HT-29 (cell line): ENCODE data around the gene ZNF592. TPM values are rescaled to one million over a fixed set of nuclear protein-coding genes. Genes with fewer than 3 reads are reported as not detected.
A peak's percentile ranks its signal among the peaks of the same experiment; 100 is the strongest.

Source experiments
- DNase-seq: peaks from one replicate; pipeline ENCODE4 v3.0.0-alpha.2; 2015; ENCODE audit warnings: low spot score
- total RNA-seq: library from RNA; depleted of rRNA; stranded (reverse); fragments of >200 nt; shearing (Covaris generic); gene quantifications from 2 replicates; pipeline ENCODE4 v1.2.3, GENCODE V29; 2014

The ZNF592 gene
- total RNA-seq, 1 experiment from 2014 or later, result 27.5 TPM

GRCh38 chr15:84828086-84828908 lies 79.9 kb downstream of the ZNF592 start:
- no peak for DNase-seq

- DNase-seq, result no peak
Measured at GRCh38 chr15:84829428-84829827, 81.0 kb downstream of the ZNF592 start.

GRCh38 chr15:84830036-84830435 lies 81.6 kb downstream of the ZNF592 start:
- DNase-seq, result no peak

- DNase-seq, result no peak
Measured at GRCh38 chr15:84831028-84831427, 82.6 kb downstream of the ZNF592 start.

GRCh38 chr15:84831613-84832012 lies 83.2 kb downstream of the ZNF592 start:
- no peak for DNase-seq

GRCh38 chr15:84832448-84833040 lies 84.2 kb downstream of the ZNF592 start:
- DNase-seq, result no peak

GRCh38 chr15:84833447-84834228 lies 85.2 kb downstream of the ZNF592 start:
- no peak for DNase-seq

GRCh38 chr15:84834229-84834955 lies 86.0 kb downstream of the ZNF592 start:
- no peak for DNase-seq

- DNase-seq, result no peak
Measured at GRCh38 chr15:84834969-84835368, 86.6 kb downstream of the ZNF592 start.

GRCh38 chr15:84835661-84836337 lies 87.4 kb downstream of the ZNF592 start:
- DNase-seq, result no peak

- no peak for DNase-seq
Measured at GRCh38 chr15:84836844-84837243, 88.5 kb downstream of the ZNF592 start.

GRCh38 chr15:84839714-84840113 lies 91.3 kb downstream of the ZNF592 start:
- no peak for DNase-seq

- DNase-seq, result no peak
Measured at GRCh38 chr15:84840255-84840654, 91.9 kb downstream of the ZNF592 start.

- DNase-seq, result peak; percentile 97
Measured at GRCh38 chr15:84840741-84841429, 92.5 kb downstream of the ZNF592 start.

GRCh38 chr15:84842781-84843180 lies 94.4 kb downstream of the ZNF592 start:
- DNase-seq, result no peak

- no peak for DNase-seq
Measured at GRCh38 chr15:84844964-84845363, 96.6 kb downstream of the ZNF592 start.

- peak; percentile 81 for DNase-seq
Measured at GRCh38 chr15:84845631-84846030, 97.2 kb downstream of the ZNF592 start.

GRCh38 chr15:84846269-84846668 lies 97.9 kb downstream of the ZNF592 start:
- DNase-seq, result no peak

GRCh38 chr15:84847382-84847781 lies 99.0 kb downstream of the ZNF592 start:
- DNase-seq, result no peak

- peak; percentile 79 for DNase-seq
Measured at GRCh38 chr15:84852212-84852611, 103.8 kb downstream of the ZNF592 start.

GRCh38 chr15:84855136-84855535 lies 106.7 kb downstream of the ZNF592 start:
- DNase-seq, result peak; percentile 80
